Raji (cell line): ENCODE data around the gene PTPN12.

ENCODE experiments used
- POLR2A ChIP-seq: IDR thresholded peaks from 2 replicates; pipeline ENCODE4 v1.6.1; 2011; ENCODE audit warnings: low read depth, low read length, control low read depth; ENCODE audit not compliant: insufficient read depth

PTPN12 gene

DNA sequence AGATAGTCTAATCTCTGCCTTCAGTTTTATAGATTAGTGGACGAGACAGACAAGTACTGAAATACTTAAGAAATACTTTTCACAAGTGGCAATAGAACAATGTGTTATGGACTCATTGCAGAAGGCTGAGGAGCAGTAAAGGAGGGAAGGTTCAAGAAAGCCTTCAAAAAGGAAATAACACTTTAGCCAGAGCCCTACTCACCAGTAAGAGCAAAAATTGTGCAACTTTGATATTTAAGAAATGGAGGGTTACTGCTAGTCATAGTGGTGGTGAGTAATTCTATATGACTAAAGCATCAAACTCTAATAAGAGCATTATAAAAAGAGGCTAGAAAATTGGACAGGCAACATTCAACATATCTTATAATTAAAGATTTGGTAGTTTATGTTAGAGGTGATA is 28.8 kb downstream of the PTPN12 start:
- TF ChIP-seq POLR2A = no peak

DNA sequence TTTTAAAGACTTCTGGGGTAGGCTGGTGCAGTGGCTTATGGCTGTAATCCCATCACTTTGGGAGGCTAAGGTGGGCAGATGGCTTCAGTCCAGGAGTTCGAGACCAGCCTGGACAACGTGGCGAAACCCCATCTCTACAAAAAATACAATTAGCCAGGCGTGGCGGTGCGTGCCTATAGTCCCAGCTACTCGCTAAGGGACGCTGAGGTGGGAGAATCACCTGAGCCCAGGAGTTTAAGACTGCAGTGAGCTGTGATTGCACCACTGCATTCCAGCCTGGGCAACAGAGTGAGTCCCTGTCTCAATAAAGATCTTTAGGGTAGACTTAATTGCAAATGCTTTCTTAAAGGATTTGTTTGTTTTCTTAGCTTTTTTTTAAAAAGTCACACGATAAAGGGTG is 29.3 kb downstream of the PTPN12 start:
- no peak for TF ChIP-seq POLR2A

DNA sequence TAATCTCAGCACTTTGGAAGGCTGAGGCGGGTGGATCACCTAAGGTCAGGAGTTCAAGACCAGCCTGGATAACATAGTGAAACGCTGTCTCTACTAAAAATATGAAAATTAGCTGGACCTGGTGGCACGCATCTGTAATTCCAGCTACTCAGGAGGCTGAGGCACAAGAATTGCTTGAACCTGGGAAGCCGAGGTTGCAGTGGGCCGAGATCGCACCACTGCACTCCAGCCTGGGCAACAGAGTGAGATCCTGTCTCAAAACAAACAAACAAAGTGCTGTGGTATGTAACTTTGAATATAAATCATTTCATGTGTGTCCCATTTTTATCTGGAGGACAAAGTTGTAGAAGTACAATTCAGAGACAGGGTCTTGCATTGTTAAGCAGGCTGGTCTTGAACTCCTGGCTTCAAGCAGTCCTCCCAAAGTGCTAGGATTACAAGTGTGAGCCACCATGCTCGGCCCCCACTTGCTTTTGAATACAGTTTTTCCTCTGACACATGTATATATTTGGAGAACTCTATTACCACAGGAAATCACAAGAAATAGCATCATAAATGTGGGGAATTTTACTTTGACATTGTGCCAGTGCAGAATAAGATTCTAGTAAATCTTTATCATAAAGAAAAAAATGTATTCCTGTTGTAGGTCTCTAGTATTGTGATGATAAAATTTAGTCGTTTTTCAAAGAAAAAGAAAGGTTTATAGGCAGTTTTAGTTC is 32.6 kb downstream of the PTPN12 start:
- no peak for TF ChIP-seq POLR2A

GRCh38 chr7:77570330-77571011 is 33.4 kb downstream of the PTPN12 start:
- TF ChIP-seq POLR2A = no peak

GRCh38 chr7:77571801-77572200 is 34.7 kb downstream of the PTPN12 start:
- no peak for TF ChIP-seq POLR2A

DNA sequence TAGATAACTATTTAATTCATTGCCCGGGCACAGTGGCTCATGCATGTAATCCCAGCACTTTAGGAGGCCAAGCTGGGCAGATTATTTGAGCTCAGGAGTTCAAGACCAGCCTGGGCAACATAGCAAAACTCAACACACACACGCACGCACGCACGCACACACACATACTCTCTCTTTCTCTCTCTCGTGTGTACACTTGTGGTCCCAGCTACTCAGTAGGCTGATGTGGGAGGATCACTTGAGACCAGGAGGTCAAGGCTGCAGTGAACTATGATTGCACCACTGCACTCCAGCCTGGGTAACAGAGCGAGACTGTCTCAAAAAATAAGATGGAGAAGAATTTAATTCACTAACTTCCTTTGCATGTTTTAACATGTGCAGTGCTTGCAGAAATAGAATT is 38.1 kb downstream of the PTPN12 start:
- TF ChIP-seq POLR2A = no peak

GRCh38 chr7:77576856-77577255 is 39.8 kb downstream of the PTPN12 start:
- TF ChIP-seq POLR2A = no peak

DNA sequence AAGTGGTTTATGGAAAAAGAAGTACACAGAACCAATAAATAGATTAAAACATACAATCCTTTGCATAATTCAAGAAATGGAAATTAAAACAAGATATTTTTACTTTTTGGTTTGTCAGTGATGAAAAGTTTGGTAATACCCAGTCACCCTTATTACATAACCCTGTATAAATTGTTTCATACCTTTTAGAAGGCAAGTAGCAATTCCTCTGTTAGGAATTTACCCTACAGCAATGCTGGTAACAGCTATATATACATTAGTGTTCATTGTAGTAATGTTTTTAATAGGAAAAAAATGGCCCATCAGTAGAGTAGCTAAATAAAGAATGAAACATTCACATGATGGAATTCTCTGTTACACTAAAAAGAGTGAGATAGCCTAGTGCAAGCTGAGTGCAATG is 42.7 kb downstream of the PTPN12 start:
- TF ChIP-seq POLR2A = no peak

DNA sequence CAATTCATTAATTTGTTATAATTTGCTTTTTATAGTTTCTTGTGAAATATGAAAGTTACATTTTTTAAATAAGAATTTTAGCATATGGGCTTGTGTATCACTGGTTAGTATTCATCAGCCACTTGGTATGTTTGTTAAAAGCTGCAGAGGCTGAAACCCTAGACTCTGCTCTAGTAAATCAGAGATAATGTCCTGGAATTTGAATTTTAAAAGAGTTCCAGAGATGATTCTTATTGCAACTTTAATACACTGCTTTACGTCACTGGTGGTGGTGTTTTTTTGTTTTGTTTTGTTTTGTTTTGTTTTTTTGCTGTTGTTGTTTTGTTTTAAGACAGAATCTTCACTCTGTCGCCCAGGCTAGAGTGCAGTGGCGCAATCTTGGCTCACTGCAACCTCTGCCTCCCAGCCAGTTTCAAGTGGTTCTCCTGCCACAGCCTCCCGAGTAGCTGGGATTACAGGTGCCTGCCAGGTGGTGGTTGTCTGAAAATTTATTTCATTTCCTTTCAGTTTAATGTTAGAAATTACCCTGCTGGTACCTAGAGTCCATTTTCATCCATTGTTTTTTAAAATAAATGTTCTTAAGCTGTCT is 43.8 kb downstream of the PTPN12 start:
- TF ChIP-seq POLR2A = no peak

- TF ChIP-seq POLR2A = no peak
Measured at GRCh38 chr7:77587272-77587671, 50.2 kb downstream of the PTPN12 start.

GRCh38 chr7:77600952-77601351 is 63.9 kb downstream of the PTPN12 start:
- no peak for TF ChIP-seq POLR2A

DNA sequence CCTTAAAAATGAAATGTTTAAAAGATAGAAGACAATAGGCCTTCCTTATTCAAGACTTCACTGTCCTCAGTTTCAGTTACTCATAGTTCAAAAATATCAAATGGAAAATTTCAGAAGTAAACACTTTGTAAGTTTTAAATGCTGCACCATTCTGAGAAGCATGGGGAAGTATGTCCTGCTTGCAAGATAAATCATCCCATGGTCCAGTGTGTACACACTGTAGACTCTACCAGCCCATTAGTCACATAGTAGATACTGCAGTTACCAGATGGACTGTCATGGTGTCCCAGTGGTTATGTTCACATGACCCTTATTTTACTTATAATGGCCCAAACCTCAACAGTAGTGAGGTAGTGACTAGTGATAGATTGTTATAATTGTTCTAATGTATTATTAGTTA is 69.5 kb downstream of the PTPN12 start:
- TF ChIP-seq POLR2A = no peak

DNA sequence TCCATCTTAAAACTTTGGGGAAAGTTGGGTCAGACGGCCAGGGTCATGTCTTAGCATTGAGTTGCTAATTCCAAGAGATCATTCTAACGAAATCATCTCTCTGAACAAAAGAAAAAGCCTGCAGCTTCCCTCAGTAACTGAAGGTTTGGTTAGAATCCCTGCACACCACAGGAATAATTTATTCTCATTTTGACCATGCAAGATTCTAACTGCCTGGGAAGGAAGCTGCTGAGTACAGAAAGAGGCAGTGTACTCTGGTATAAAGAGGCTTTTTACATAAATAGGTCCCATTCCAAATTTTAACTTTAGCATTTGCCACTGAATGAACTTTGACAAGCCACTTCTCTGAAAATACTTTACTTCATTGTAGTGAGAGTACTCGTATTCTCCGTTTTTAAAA is 82.2 kb downstream of the PTPN12 start:
- no peak for TF ChIP-seq POLR2A

DNA sequence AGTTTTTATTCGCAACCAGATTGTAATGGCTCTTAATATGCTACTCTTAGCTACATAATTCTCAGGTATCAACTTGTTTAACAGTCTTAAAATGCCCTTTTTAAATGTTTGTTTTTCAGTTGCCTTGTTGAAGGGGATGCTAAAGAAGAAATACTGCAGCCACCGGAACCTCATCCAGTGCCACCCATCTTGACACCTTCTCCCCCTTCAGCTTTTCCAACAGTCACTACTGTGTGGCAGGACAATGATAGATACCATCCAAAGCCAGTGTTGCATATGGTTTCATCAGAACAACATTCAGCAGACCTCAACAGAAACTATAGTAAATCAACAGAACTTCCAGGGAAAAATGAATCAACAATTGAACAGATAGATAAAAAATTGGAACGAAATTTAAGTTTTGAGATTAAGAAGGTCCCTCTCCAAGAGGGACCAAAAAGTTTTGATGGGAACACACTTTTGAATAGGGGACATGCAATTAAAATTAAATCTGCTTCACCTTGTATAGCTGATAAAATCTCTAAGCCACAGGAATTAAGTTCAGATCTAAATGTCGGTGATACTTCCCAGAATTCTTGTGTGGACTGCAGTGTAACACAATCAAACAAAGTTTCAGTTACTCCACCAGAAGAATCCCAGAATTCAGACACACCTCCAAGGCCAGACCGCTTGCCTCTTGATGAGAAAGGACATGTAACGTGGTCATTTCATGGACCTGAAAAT is 89.7 kb downstream of the PTPN12 start:
- no peak for TF ChIP-seq POLR2A

DNA sequence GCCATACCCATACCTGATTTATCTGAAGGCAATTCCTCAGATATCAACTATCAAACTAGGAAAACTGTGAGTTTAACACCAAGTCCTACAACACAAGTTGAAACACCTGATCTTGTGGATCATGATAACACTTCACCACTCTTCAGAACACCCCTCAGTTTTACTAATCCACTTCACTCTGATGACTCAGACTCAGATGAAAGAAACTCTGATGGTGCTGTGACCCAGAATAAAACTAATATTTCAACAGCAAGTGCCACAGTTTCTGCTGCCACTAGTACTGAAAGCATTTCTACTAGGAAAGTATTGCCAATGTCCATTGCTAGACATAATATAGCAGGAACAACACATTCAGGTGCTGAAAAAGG is 90.2 kb downstream of the PTPN12 start:
- no peak for TF ChIP-seq POLR2A

DNA sequence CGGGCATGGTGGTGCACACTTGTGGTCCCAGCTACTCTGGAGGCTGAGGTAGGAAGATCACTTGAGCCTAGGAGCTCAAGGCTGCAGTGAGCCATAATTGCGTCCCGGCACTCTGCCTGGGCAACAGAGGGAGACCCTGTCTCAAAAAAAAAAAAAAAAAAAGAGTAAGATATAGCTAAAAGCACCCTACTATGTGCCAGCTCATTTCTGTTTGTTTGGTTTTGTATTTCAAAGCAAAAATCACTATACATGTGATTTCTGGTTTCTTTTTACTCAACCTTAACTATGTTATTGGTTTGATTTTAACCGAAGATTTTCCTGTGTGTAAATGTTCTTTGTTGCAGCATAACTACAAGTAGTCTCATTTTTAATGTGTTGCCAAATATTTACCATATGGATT is 92.7 kb downstream of the PTPN12 start:
- no peak for TF ChIP-seq POLR2A
